Retinal pigment epithelial cell (primary cell): Measurements from ENCODE around the gene RIC3.

Experiments
- DNase-seq: peaks from one replicate; pipeline ENCODE4 v3.0.0-alpha.2; 2010; ENCODE audit warnings: low read depth
- H3K4me3 ChIP-seq: 2 replicates; pipeline ENCODE4 v1.5.1; 2011; ENCODE audit warnings: mild to moderate bottlenecking, low read length, control low read depth, moderate library complexity
- CTCF ChIP-seq: conservative IDR thresholded peaks from 2 replicates; pipeline ENCODE4 v1.5.1; 2011; ENCODE audit warnings: low read depth, low read length, control low read depth, inconsistent platforms

The RIC3 gene

GRCh38 chr11:8192016-8192895, 23.4 kb upstream of the RIC3 start:
- no peak overlapping the region for H3K4me3 ChIP-seq
- TF ChIP-seq CTCF, result peak; percentile 97
- DNase-seq, result peak; percentile 24

GRCh38 chr11:8190431-8190830, 21.6 kb upstream of the RIC3 start:
- no peak for TF ChIP-seq CTCF
- DNase-seq, result no peak

GRCh38 chr11:8186429-8186828, 17.6 kb upstream of the RIC3 start:
- no peak for TF ChIP-seq CTCF
- no peak overlapping the region for H3K4me3 ChIP-seq
- DNase-seq, result no peak

More at GRCh38 chr11:8190431-8190830, 21.6 kb upstream of the RIC3 start:
- no peak overlapping the region for H3K4me3 ChIP-seq

- no peak overlapping the region for H3K4me3 ChIP-seq
- no peak for TF ChIP-seq CTCF
- no peak for DNase-seq
Measured at GRCh38 chr11:8183111-8183510, 14.3 kb upstream of the RIC3 start.

GRCh38 chr11:8180469-8180868, 11.6 kb upstream of the RIC3 start:
- TF ChIP-seq CTCF, result no peak
- no peak for DNase-seq
- H3K4me3 ChIP-seq, result no peak overlapping the region

GRCh38 chr11:8178297-8178696, 9.5 kb upstream of the RIC3 start:
- no peak for TF ChIP-seq CTCF

GRCh38 chr11:8177136-8177535, 8.3 kb upstream of the RIC3 start:
- DNase-seq, result no peak
- no peak for TF ChIP-seq CTCF
- H3K4me3 ChIP-seq, result no peak overlapping the region

More at GRCh38 chr11:8178297-8178696, 9.5 kb upstream of the RIC3 start:
- DNase-seq, result no peak
- H3K4me3 ChIP-seq, result no peak overlapping the region
